Neural crest cell (in vitro differentiated cells): ENCODE measurements around the gene ATP11A. TPM values are rescaled to one million over a fixed set of nuclear protein-coding genes. Genes with fewer than 3 reads are reported as not detected.
A peak's percentile ranks its signal among the peaks of the same experiment; 100 is the strongest.

Experiments
- DNase-seq: peaks from one replicate; pipeline ENCODE4 v3.0.0; 2021; ENCODE audit warnings: low read depth, mixed read lengths, low spot score
- H3K27ac Mint-ChIP-seq: one replicate; pipeline ENCODE4 v1.8.0; 2021; ENCODE audit warnings: mild to moderate bottlenecking, mixed read lengths; ENCODE audit not compliant: unreplicated experiment
- H3K27me3 Mint-ChIP-seq: 2 replicates; pipeline ENCODE4 v1.8.0; 2021; ENCODE audit warnings: low read depth, mild to moderate bottlenecking, mixed read lengths
- H3K36me3 Mint-ChIP-seq: 2 replicates; pipeline ENCODE4 v1.8.0; 2021; ENCODE audit warnings: low read depth, mild to moderate bottlenecking, mixed read lengths
- H3K4me1 Mint-ChIP-seq: 2 replicates; pipeline ENCODE4 v1.8.0; 2021; ENCODE audit warnings: mixed read lengths
- H3K4me3 Mint-ChIP-seq: one replicate; pipeline ENCODE4 v1.8.0; 2021; ENCODE audit warnings: mild to moderate bottlenecking, mixed read lengths
- H3K9me3 Mint-ChIP-seq: 2 replicates; pipeline ENCODE4 v1.8.0; 2021; ENCODE audit warnings: mixed read lengths
- CTCF ChIP-seq: fragments of 200-600 bp; sonication (generic); conservative IDR thresholded peaks from 2 replicates; pipeline ENCODE4 v1.5.0; 2021; ENCODE audit warnings: antibody characterized with exemption, mild to moderate bottlenecking
- total RNA-seq: library from RNA; stranded (reverse); gene quantifications from 2 replicates; pipeline ENCODE4 v1.2.1, GENCODE V29; 2021

The ATP11A gene
- total RNA-seq, 1 donor from 2014 or later: 97.4 TPM

GRCh38 chr13:112891477-112892401 lies 201.9 kb downstream of the ATP11A start:
- H3K36me3 Mint-ChIP-seq: no peaks in the 10 kb centered on the region
- no peak for TF ChIP-seq CTCF
- H3K4me3 Mint-ChIP-seq: peak overlapping the region; percentile 83
- peaks cover 31% of the 10 kb centered on the region for H3K4me1 Mint-ChIP-seq
- H3K27ac Mint-ChIP-seq: no peak overlapping the region
- peaks cover 27% of the 10 kb centered on the region for H3K27me3 Mint-ChIP-seq
- no peak for DNase-seq
- no peaks in the 10 kb centered on the region for H3K9me3 Mint-ChIP-seq

GRCh38 chr13:112892426-112893206 lies 202.8 kb downstream of the ATP11A start:
- H3K36me3 Mint-ChIP-seq: no peaks in the 10 kb centered on the region
- TF ChIP-seq CTCF: no peak
- H3K4me3 Mint-ChIP-seq: peak overlapping the region; percentile 83
- peak overlapping the region; percentile 27 for H3K27ac Mint-ChIP-seq
- no peak for DNase-seq
- peaks cover 31% of the 10 kb centered on the region for H3K4me1 Mint-ChIP-seq
- no peaks in the 10 kb centered on the region for H3K9me3 Mint-ChIP-seq
- peaks cover 27% of the 10 kb centered on the region for H3K27me3 Mint-ChIP-seq

- Mint-ChIP-seq H3K9me3 (no peaks in the 10 kb centered on the region), H3K27ac (no peak overlapping the region), H3K4me3 (peak overlapping the region; percentile 83), H3K27me3 (peaks cover 27% of the 10 kb centered on the region), H3K36me3 (no peaks in the 10 kb centered on the region), H3K4me1 (peaks cover 27% of the 10 kb centered on the region)
- no peak for TF ChIP-seq CTCF
- no peak for DNase-seq
These were observed 203.3 kb downstream of the ATP11A start for GRCh38 chr13:112893207-112893569.

GRCh38 chr13:112893570-112894422 lies 204.0 kb downstream of the ATP11A start:
- Mint-ChIP-seq H3K4me1 (peaks cover 27% of the 10 kb centered on the region), H3K4me3 (peak overlapping the region; percentile 83), H3K36me3 (no peaks in the 10 kb centered on the region), H3K27ac (no peak overlapping the region), H3K9me3 (no peaks in the 10 kb centered on the region), H3K27me3 (peaks cover 27% of the 10 kb centered on the region)
- peak; percentile 34 for DNase-seq
- no peak for TF ChIP-seq CTCF

GRCh38 chr13:112894423-112894672 lies 204.5 kb downstream of the ATP11A start:
- Mint-ChIP-seq H3K9me3 (no peaks in the 10 kb centered on the region), H3K4me1 (peaks cover 27% of the 10 kb centered on the region)

More at GRCh38 chr13:112894423-112894672, 204.5 kb downstream of the ATP11A start:
- peaks cover 27% of the 10 kb centered on the region for H3K27me3 Mint-ChIP-seq
- no peak overlapping the region for H3K4me3 Mint-ChIP-seq
- H3K36me3 Mint-ChIP-seq: no peaks in the 10 kb centered on the region
- DNase-seq: no peak
- no peak overlapping the region for H3K27ac Mint-ChIP-seq
- no peak for TF ChIP-seq CTCF
